ENCODE measurements around the gene HEATR3. TPM values are rescaled to one million over a fixed set of nuclear protein-coding genes. Genes with fewer than 3 reads are reported as not detected.

Gene HEATR3
- total and polyA plus RNA-seq, 11 donors: 2.4 to 21.2 (median 11.8) TPM

- intact Hi-C loops (cut with DNase I): loop anchor here in 1 of 10 donors (10.0 kb wide), 1 partner anchor 317 kb away; no protein-coding TSS in a partner anchor
- Histone ChIP-seq H3K4me3 (no peak overlapping the region), H3K27me3 (no peaks in the 10 kb centered on the region), H3K36me3 (peaks cover 0 to 49% (median 42%) of the 10 kb centered on the region in 9 donors), H3K4me1 (peaks cover 0 to 41% (median 0%) of the 10 kb centered on the region in 12 donors), H3K9me3 (no peaks in the 10 kb centered on the region), H3K27ac (peak overlapping the region in 2 of 12 donors; percentile 4 to 87)
- ATAC-seq (no peak), DNase-seq (no peak)
- TF ChIP-seq, protein P1, sequence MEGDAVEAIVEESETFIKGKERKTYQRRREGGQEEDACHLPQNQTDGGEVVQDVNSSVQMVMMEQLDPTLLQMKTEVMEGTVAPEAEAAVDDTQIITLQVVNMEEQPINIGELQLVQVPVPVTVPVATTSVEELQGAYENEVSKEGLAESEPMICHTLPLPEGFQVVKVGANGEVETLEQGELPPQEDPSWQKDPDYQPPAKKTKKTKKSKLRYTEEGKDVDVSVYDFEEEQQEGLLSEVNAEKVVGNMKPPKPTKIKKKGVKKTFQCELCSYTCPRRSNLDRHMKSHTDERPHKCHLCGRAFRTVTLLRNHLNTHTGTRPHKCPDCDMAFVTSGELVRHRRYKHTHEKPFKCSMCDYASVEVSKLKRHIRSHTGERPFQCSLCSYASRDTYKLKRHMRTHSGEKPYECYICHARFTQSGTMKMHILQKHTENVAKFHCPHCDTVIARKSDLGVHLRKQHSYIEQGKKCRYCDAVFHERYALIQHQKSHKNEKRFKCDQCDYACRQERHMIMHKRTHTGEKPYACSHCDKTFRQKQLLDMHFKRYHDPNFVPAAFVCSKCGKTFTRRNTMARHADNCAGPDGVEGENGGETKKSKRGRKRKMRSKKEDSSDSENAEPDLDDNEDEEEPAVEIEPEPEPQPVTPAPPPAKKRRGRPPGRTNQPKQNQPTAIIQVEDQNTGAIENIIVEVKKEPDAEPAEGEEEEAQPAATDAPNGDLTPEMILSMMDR (IDR thresholded peaks at IDR 0.05): no peak
- no peak for TF ChIP-seq POLR2A (IDR thresholded peaks at IDR 0.05)
- WGBS, 4 donors: 78 to 87% (median 84%) methylated on average over 4 of the region's 4 CpGs
These were observed 27.5 kb upstream of the HEATR3 start for GRCh38 chr16:50038286-50038685.

GRCh38 chr16:50038756-50039529 lies 26.8 kb upstream of the HEATR3 start:
- intact Hi-C loops (cut with DNase I): loop anchor here in 1 of 10 donors (10.0 kb wide), 1 partner anchor 316 kb away; no protein-coding TSS in a partner anchor
- no peaks in the 10 kb centered on the region for H3K9me3 ChIP-seq
- peak in 4 of 5 donors; percentile 54 to 70 (median 62) for DNase-seq
- peak; percentile 61 to 94 (median 80) for ATAC-seq
- H3K36me3 ChIP-seq: peaks cover 0 to 43% (median 35%) of the 10 kb centered on the region in 9 donors
- peaks cover 0 to 6% (median 0%) of the 10 kb centered on the region in 9 donors for H3K27me3 ChIP-seq
- H3K4me3 ChIP-seq: no peak overlapping the region
- WGBS, 4 donors: 60 to 67% (median 63%) methylated on average over 5 of the region's 5 CpGs
- peaks cover 0 to 41% (median 0%) of the 10 kb centered on the region in 12 donors for H3K4me1 ChIP-seq
- H3K27ac ChIP-seq: peak overlapping the region in 3 of 12 donors; percentile 19 to 87 (median 45)
- TF ChIP-seq POLR2A (IDR thresholded peaks at IDR 0.05): no peak
- TF ChIP-seq, protein P1 (IDR thresholded peaks at IDR 0.05): no peak

DNA sequence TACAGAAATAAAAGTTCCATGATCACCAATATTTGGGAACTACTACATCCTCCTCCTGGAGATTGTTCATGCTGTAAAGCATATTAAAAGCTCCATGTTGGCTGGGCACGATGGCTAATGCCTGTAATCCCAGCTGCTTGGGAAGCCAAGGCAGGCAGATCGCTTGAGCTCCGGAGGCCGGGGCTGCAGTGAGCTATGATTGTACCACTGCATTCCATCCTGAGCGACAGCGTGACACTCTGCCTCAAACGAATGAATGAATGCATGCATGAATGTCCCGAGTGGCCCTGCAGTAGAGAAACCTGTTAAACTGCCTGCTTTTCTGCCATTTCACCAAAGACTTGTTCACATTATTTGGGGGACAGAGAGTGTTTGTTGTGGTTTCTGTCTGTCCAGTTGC lies 25.8 kb upstream of the HEATR3 start:
- H3K27ac ChIP-seq: peak overlapping the region in 1 of 12 donors; percentile 87
- TF ChIP-seq, protein P1 (IDR thresholded peaks at IDR 0.05): no peak
- TF ChIP-seq POLR2A (IDR thresholded peaks at IDR 0.05): no peak
- H3K9me3 ChIP-seq: no peaks in the 10 kb centered on the region
- WGBS, 4 donors: 67 to 80% (median 72%) methylated on average over 8 of the region's 8 CpGs
- H3K4me1 ChIP-seq: peaks cover 0 to 41% (median 0%) of the 10 kb centered on the region in 12 donors
- peaks cover 0 to 13% (median 0%) of the 10 kb centered on the region in 9 donors for H3K27me3 ChIP-seq
- no peak for DNase-seq
- intact Hi-C loops (cut with DNase I): no loop called here
- ATAC-seq: no peak
- no peak overlapping the region for H3K4me3 ChIP-seq
- peaks cover 0 to 32% (median 24%) of the 10 kb centered on the region in 9 donors for H3K36me3 ChIP-seq

GRCh38 chr16:50040710-50041109 lies 25.1 kb upstream of the HEATR3 start:
- WGBS, 4 donors: 38 to 69% (median 57%) methylated on average over 1 of the region's 1 CpG
- peaks cover 0 to 41% (median 0%) of the 10 kb centered on the region in 12 donors for H3K4me1 ChIP-seq

More at GRCh38 chr16:50040710-50041109, 25.1 kb upstream of the HEATR3 start:
- intact Hi-C loops (cut with DNase I): no loop called here
- H3K27me3 ChIP-seq: peaks cover 0 to 13% (median 0%) of the 10 kb centered on the region in 9 donors
- H3K27ac ChIP-seq: no peak overlapping the region
- H3K9me3 ChIP-seq: no peaks in the 10 kb centered on the region
- TF ChIP-seq POLR2A (IDR thresholded peaks at IDR 0.05): no peak
- TF ChIP-seq, protein P1 (IDR thresholded peaks at IDR 0.05): no peak
- ATAC-seq: no peak
- peaks cover 0 to 25% (median 17%) of the 10 kb centered on the region in 9 donors for H3K36me3 ChIP-seq
- DNase-seq: no peak
- no peak overlapping the region for H3K4me3 ChIP-seq

All from heart left ventricle (tissue), 16 donors.